Astrocyte of the cerebellum (primary cell): Measurements from ENCODE around the gene MOCS2.

ENCODE experiments used
- DNase-seq: peaks from one replicate; pipeline ENCODE4 v3.0.0-alpha.2; 2011; ENCODE audit warnings: low read depth
- H3K4me3 ChIP-seq: 2 replicates; pipeline ENCODE4 v1.5.1; 2011; ENCODE audit warnings: mild to moderate bottlenecking, low read depth, low read length, moderate library complexity
- CTCF ChIP-seq: IDR thresholded peaks from 2 replicates; pipeline ENCODE4 v1.5.1; 2012; ENCODE audit warnings: low read length, low read depth, moderate library complexity, mild to moderate bottlenecking; ENCODE audit errors: missing control alignments
- in situ Hi-C: cut with HindIII; loops from 2 replicates; pipeline ENCODE4 v1.10.0; 2017; ENCODE audit warnings: low sequenced_read_pairs

The MOCS2 gene

GRCh38 chr5:53099546-53099945, 10.0 kb downstream of the MOCS2 start:
- no peak for TF ChIP-seq CTCF

GRCh38 chr5:53095931-53096525, 13.5 kb downstream of the MOCS2 start:
- TF ChIP-seq CTCF, result peak; percentile 85
- peak; percentile 68 for DNase-seq
- H3K4me3 ChIP-seq, result no peak overlapping the region
- in situ Hi-C loops, result loop anchor here (10.0 kb wide), 1 partner anchor 141 kb away; no protein-coding TSS in a partner anchor

More at GRCh38 chr5:53099546-53099945, 10.0 kb downstream of the MOCS2 start:
- in situ Hi-C loops, result loop anchor here (10.0 kb wide), 1 partner anchor 145 kb away; no protein-coding TSS in a partner anchor
- H3K4me3 ChIP-seq, result no peak overlapping the region
- DNase-seq, result no peak

- in situ Hi-C loops, result loop anchor here (10.0 kb wide), 1 partner anchor 140 kb away; no protein-coding TSS in a partner anchor
- no peak for TF ChIP-seq CTCF
Observed at GRCh38 chr5:53095217-53095616, 14.3 kb downstream of the MOCS2 start.

GRCh38 chr5:53092242-53092641, 17.3 kb downstream of the MOCS2 start:
- in situ Hi-C loops, result loop anchor here (10.0 kb wide), 1 partner anchor 137 kb away; no protein-coding TSS in a partner anchor
- no peak overlapping the region for H3K4me3 ChIP-seq
- DNase-seq, result no peak
- TF ChIP-seq CTCF, result no peak

More at GRCh38 chr5:53095217-53095616, 14.3 kb downstream of the MOCS2 start:
- H3K4me3 ChIP-seq, result no peak overlapping the region
- no peak for DNase-seq

- in situ Hi-C loops, result loop anchor here (10.0 kb wide), 1 partner anchor 136 kb away; no protein-coding TSS in a partner anchor
- TF ChIP-seq CTCF, result peak; percentile 36
- H3K4me3 ChIP-seq, result no peak overlapping the region
- peak; percentile 73 for DNase-seq
Observed at GRCh38 chr5:53091289-53091688, 18.3 kb downstream of the MOCS2 start.

- no peak for DNase-seq
- in situ Hi-C loops, result loop anchor here (10.0 kb wide), 1 partner anchor 135 kb away; no protein-coding TSS in a partner anchor
- no peak for TF ChIP-seq CTCF
- no peak overlapping the region for H3K4me3 ChIP-seq
Observed at GRCh38 chr5:53090229-53090628, 19.3 kb downstream of the MOCS2 start.
